SK-N-MC (cell line): Measurements from ENCODE around the gene NCOA1.

Experiments
- DNase-seq: peaks from one replicate; pipeline ENCODE4 v3.0.0-alpha.2; 2011; ENCODE audit warnings: low read depth, low spot score
- H3K27ac ChIP-seq: fragments of 200-600 bp; sonication (generic); 2 replicates; pipeline ENCODE4 v1.5.1; 2016; ENCODE audit warnings: mixed run types
- H3K36me3 ChIP-seq: fragments of 200-600 bp; sonication (generic); 2 replicates; pipeline ENCODE4 v1.6.1; 2017; ENCODE audit warnings: antibody characterized with exemption, low read length, mixed read lengths; ENCODE audit not compliant: insufficient read depth
- H3K4me3 ChIP-seq: fragments of 200-600 bp; sonication (generic); 2 replicates; pipeline ENCODE4 v1.5.1; 2016
- H3K9ac ChIP-seq: fragments of 200-600 bp; sonication (generic); 2 replicates; pipeline ENCODE4 v1.8.0; 2017; ENCODE audit warnings: mixed run types, mixed read lengths; ENCODE audit not compliant: insufficient read length
- H3K9me3 ChIP-seq: fragments of 200-600 bp; sonication (generic); 2 replicates; pipeline ENCODE4 v1.6.1; 2017; ENCODE audit warnings: low read depth, mild to moderate bottlenecking, antibody characterized with exemption, low read length, moderate library complexity, mixed read lengths
- EZH2 ChIP-seq: fragments of 200-600 bp; sonication (generic); IDR thresholded peaks from one replicate; pipeline ENCODE4 v1.6.1; 2017; ENCODE audit warnings: antibody characterized with exemption
- FOXP2 ChIP-seq: optimal IDR thresholded peaks from 2 replicates; pipeline ENCODE3; 2011; ENCODE audit warnings: mild to moderate bottlenecking, moderate library complexity; ENCODE audit not compliant: insufficient read depth; ENCODE audit errors: extremely low read length, control extremely low read depth
- POLR2AphosphoS5 ChIP-seq: IDR thresholded peaks from 2 replicates; pipeline ENCODE4 v1.6.1; 2012; ENCODE audit warnings: mild to moderate bottlenecking, low read depth, low read length, borderline replicate concordance

The NCOA1 gene

DNA sequence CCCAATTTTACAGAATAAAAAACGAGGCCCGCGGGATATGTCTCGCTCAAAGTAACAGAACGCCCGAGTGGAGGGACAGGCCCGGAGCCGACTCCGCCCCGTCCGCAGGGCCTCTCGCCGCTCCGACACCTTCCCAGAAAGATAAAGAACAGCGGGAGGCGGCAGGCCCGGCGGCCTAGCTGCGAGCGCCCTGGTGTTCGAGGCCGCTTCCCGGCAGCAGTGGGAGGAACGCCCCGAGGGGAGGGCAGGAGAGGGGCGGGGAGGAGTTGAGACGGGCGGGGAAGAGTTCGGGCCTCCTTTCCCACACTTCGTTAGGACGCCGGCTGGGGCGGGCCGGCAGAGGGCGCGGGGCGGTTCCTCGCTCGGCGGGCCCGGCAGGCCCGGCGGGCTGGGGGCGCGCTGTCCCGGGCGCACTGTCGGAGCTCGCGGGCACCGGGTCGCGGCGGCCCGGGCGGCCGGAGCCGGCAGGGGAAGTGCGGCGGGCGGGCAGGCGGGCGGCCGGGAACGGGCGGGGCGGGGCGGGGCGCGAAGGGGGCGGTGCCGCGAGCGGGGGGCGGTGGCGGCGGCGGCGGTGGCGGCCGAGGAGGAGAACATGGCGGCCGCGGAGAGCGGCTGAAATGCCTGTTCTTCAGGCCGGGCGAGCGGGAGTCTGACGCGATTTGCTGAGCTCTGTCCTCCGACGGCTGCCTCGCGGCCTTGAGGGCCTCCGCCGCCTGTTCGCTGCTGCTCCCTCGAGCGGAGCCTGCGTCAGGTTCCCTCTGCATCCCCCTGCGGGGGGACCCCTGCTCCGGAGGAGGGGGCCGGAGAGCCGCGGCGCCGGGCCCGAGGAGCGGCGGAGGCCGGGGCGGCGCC lies at the start of gene NCOA1:
NCOA1 (plus strand) TSS at position 565 of the 852 bp plus-strand sequence. CDS start 167,424 bp downstream, outside the sequence.
- DNase-seq: no peak
- Histone ChIP-seq H3K9me3 (no peaks in the 10 kb centered on the region), H3K36me3 (no peaks in the 10 kb centered on the region), H3K4me3 (peak within 1 kb of the TSS; percentile 85), H3K27ac (peak within 1 kb of the TSS; percentile 65), H3K9ac (peak within 1 kb of the TSS; percentile 61)
- TF ChIP-seq POLR2AphosphoS5: peak; percentile 37; the same call in 1 of the 2 replicates
- no peak for TF ChIP-seq EZH2

GRCh38 chr2:24448797-24449196 lies 42.3 kb upstream of the NCOA1 start:
- no peaks in the 10 kb centered on the region for H3K9me3 ChIP-seq
- H3K9ac ChIP-seq: no peak overlapping the region
- TF ChIP-seq EZH2 (no peak), FOXP2 (no peak), POLR2AphosphoS5 (no peak)
- no peak overlapping the region for H3K27ac ChIP-seq
- DNase-seq: no peak
- H3K4me3 ChIP-seq: no peak overlapping the region
- H3K36me3 ChIP-seq: no peaks in the 10 kb centered on the region

- Histone ChIP-seq H3K27ac (no peak overlapping the region), H3K9ac (no peak overlapping the region), H3K36me3 (no peaks in the 10 kb centered on the region), H3K9me3 (no peaks in the 10 kb centered on the region), H3K4me3 (no peak overlapping the region)
- DNase-seq: no peak
- no peak for TF ChIP-seq EZH2
- no peak for TF ChIP-seq FOXP2
- TF ChIP-seq POLR2AphosphoS5: no peak
Measured at GRCh38 chr2:24449344-24449743, 41.7 kb upstream of the NCOA1 start.

GRCh38 chr2:24451805-24452501 lies 39.1 kb upstream of the NCOA1 start:
- no peaks in the 10 kb centered on the region for H3K36me3 ChIP-seq
- no peak overlapping the region for H3K9ac ChIP-seq
- TF ChIP-seq FOXP2 (no peak), EZH2 (no peak), POLR2AphosphoS5 (no peak)
- H3K9me3 ChIP-seq: no peaks in the 10 kb centered on the region
- DNase-seq: no peak
- H3K4me3 ChIP-seq: no peak overlapping the region
- H3K27ac ChIP-seq: no peak overlapping the region

GRCh38 chr2:24452502-24452885 lies 38.6 kb upstream of the NCOA1 start:
- DNase-seq: no peak
- TF ChIP-seq FOXP2 (no peak), EZH2 (no peak), POLR2AphosphoS5 (no peak)
- H3K9me3 ChIP-seq: no peaks in the 10 kb centered on the region
- no peak overlapping the region for H3K4me3 ChIP-seq
- no peak overlapping the region for H3K27ac ChIP-seq
- no peak overlapping the region for H3K9ac ChIP-seq
- no peaks in the 10 kb centered on the region for H3K36me3 ChIP-seq

- Histone ChIP-seq H3K9me3 (no peaks in the 10 kb centered on the region), H3K27ac (no peak overlapping the region), H3K4me3 (peak overlapping the region; percentile 80), H3K36me3 (no peaks in the 10 kb centered on the region), H3K9ac (peak overlapping the region; percentile 67)
- DNase-seq: no peak
- no peak for TF ChIP-seq POLR2AphosphoS5
- TF ChIP-seq FOXP2: no peak
- TF ChIP-seq EZH2: no peak
Measured at GRCh38 chr2:24453379-24454073, 37.5 kb upstream of the NCOA1 start.

GRCh38 chr2:24454294-24454693 lies 36.8 kb upstream of the NCOA1 start:
- Histone ChIP-seq H3K9ac (peak overlapping the region; percentile 67), H3K4me3 (peak overlapping the region; percentile 80), H3K9me3 (no peaks in the 10 kb centered on the region), H3K27ac (peak overlapping the region; percentile 75), H3K36me3 (no peaks in the 10 kb centered on the region)
- no peak for DNase-seq
- TF ChIP-seq FOXP2: no peak
- TF ChIP-seq POLR2AphosphoS5: no peak
- no peak for TF ChIP-seq EZH2

DNA sequence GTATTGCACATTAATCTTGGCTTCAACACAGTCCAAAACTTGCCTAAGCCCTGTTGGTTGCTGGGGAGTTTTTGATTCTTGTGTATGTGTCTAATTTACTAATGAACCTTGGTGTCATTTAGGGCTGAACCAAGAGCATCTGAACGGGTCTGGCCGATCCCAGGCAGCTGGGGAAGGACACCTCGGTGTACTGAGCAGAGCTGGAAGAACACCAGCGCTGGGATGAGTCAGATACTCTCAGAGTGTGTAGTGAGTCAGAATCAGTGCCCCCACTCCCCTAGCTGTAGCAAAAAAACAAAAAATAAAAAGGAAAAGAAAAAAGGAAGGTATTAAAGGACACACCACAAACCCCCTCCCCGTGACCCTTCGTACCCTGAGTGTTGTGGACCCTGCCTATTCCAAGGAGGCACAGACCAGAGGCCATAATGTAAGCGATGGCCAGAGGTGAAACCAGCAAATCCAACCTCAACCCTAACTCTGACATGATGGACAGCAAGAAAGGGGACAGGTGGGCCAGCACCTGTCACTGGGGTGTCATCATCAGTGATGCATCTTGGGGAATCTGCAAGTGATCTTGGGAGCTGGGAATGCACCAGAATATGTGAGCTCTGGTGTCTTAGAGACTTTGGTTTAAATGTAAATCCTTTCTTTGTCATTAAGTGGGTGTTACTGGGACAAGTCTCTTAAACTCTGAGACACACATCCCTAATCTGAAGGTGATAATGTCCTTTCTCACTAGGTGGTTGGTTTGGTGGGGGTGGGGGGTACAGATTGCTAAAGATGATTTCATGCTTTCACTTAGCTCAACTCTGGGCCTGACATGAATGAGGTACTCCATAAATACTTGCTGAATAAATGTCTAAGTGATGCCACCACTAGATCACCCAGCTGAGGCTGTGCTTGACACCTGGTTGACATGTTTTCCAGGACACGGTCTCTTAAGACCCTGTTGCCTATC lies 34.2 kb upstream of the NCOA1 start:
- DNase-seq: no peak
- no peak for TF ChIP-seq POLR2AphosphoS5
- TF ChIP-seq FOXP2: no peak
- no peak for TF ChIP-seq EZH2
- H3K9me3 ChIP-seq: no peaks in the 10 kb centered on the region
- no peak overlapping the region for H3K4me3 ChIP-seq
- no peaks in the 10 kb centered on the region for H3K36me3 ChIP-seq
- no peak overlapping the region for H3K9ac ChIP-seq
- H3K27ac ChIP-seq: no peak overlapping the region
